H1 (cell line): ENCODE measurements around the gene SLC8A1. TPM values are rescaled to one million over a fixed set of nuclear protein-coding genes. Genes with fewer than 3 reads are reported as not detected.

Experiments
- CTCF ChIA-PET: fragments of 300-600 bp; sonication (Branson Sonifier 250); formaldehyde crosslinking; loops from one replicate; lab custom pipeline; 2021; ENCODE audit not compliant: partially characterized antibody; lab: Charles Lee
- POLR2A ChIA-PET: fragments of 300-600 bp; sonication (Branson Sonifier 250); formaldehyde crosslinking; loops from one replicate; lab custom pipeline; 2021; ENCODE audit warnings: inconsistent platforms; ENCODE audit not compliant: partially characterized antibody; lab: Charles Lee
- DNase-seq, 2 experiments: peaks; one replicate each; pipeline versions ENCODE4 v3.0.0 to v3.0.0-alpha.2; 2010 to 2022; ENCODE audit warnings: low spot score in 2 of 2, low read depth in 1 of 2, mixed read lengths in 1 of 2
- FAIRE-seq: peaks from 2 replicates; lab custom pipeline; 2011; peaks lifted over from hg19 to GRCh38; lab: Jason Lieb, UNC
- H2AFZ ChIP-seq: 2 replicates; pipeline ENCODE4 v1.8.1; 2012; ENCODE audit warnings: low read length, inconsistent platforms
- H2AK5ac ChIP-seq: 2 replicates; pipeline ENCODE4 v1.6.1; 2013; ENCODE audit warnings: low read depth, low read length
- H2BK120ac ChIP-seq: replicated peaks from 2 replicates; pipeline ENCODE3; 2013; ENCODE audit warnings: low read depth, low read length, inconsistent platforms
- H2BK12ac ChIP-seq: 2 replicates; pipeline ENCODE4 v1.6.1; 2013; ENCODE audit warnings: low read depth, low read length
- H2BK15ac ChIP-seq: 2 replicates; pipeline ENCODE4 v1.6.1; 2013; ENCODE audit warnings: low read length
- H2BK20ac ChIP-seq: 2 replicates; pipeline ENCODE4 v1.6.1; 2013; ENCODE audit warnings: low read length
- H2BK5ac ChIP-seq: 2 replicates; pipeline ENCODE4 v1.6.1; 2013; ENCODE audit warnings: low read depth, low read length
- H3K14ac ChIP-seq: 2 replicates; pipeline ENCODE4 v1.6.1; 2013; ENCODE audit warnings: inconsistent platforms; ENCODE audit not compliant: insufficient read length
- H3K18ac ChIP-seq: 2 replicates; pipeline ENCODE4 v1.6.1; 2013; ENCODE audit warnings: low read length; ENCODE audit errors: extremely low read depth
- H3K23ac ChIP-seq: 2 replicates; pipeline ENCODE4 v1.6.1; 2013; ENCODE audit warnings: inconsistent platforms; ENCODE audit not compliant: insufficient read length
- H3K23me2 ChIP-seq: 2 replicates; pipeline ENCODE4 v1.6.1; 2013; ENCODE audit warnings: low read depth, low read length
- H3K27ac ChIP-seq: 2 replicates; pipeline ENCODE4 v1.6.1; 2011; ENCODE audit warnings: low read depth, low read length, inconsistent platforms
- H3K27me3 ChIP-seq, 4 experiments: replicated peaks in 1 of 4; 1 replicate in 1 of 4; 2 replicates in 3 of 4; pipeline versions ENCODE4 v1.6.1 to v1.8.1; 2011 to 2013; ENCODE audit warnings: low read length in 3 of 4, mild to moderate bottlenecking in 3 of 4, inconsistent platforms in 2 of 4, mixed read lengths in 2 of 4, moderate library complexity in 1 of 4; ENCODE audit not compliant: control insufficient read depth in 3 of 4, insufficient read depth in 3 of 4; ENCODE audit errors: extremely low read depth in 1 of 4
- H3K36me3 ChIP-seq, 4 experiments: 2 replicates each; pipeline versions ENCODE4 v1.6.1 to v1.8.1; 2011 to 2013; ENCODE audit warnings: mild to moderate bottlenecking in 4 of 4, low read length in 3 of 4, moderate library complexity in 2 of 4, control low read depth in 1 of 4, inconsistent platforms in 1 of 4; ENCODE audit not compliant: insufficient read depth in 4 of 4, control insufficient read depth in 2 of 4
- H3K4ac ChIP-seq: replicated peaks from 2 replicates; pipeline ENCODE3; 2013; ENCODE audit warnings: low read length, low read depth, mixed read lengths, inconsistent platforms; ENCODE audit not compliant: insufficient read length
- H3K4me1 ChIP-seq, 4 experiments: replicated peaks in 1 of 4; 1 replicate in 1 of 4; 2 replicates in 3 of 4; pipeline versions ENCODE4 v1.6.1 to v1.8.1; 2011 to 2013; ENCODE audit warnings: low read length in 3 of 4, inconsistent platforms in 2 of 4, mixed read lengths in 1 of 4; ENCODE audit not compliant: insufficient read depth in 4 of 4, control insufficient read depth in 3 of 4
- H3K4me2 ChIP-seq, 2 experiments: 2 replicates each; pipeline versions ENCODE4 v1.6.1 to v1.8.1; 2011 to 2013; ENCODE audit warnings: low read depth in 2 of 2, low read length in 2 of 2, control low read depth in 1 of 2, inconsistent platforms in 1 of 2, mild to moderate bottlenecking in 1 of 2; ENCODE audit not compliant: insufficient read depth in 1 of 2
- H3K4me3 ChIP-seq, 4 experiments: fragments of 200-600, 300-600 bp in 1 of 4; sonication (generic), shearing (Covaris generic), sonication (Bioruptor Twin) in 1 of 4; 2 replicates each; pipeline versions ENCODE4 v1.5.1 to v1.8.1; 2011 to 2016; ENCODE audit warnings: low read length in 4 of 4, low read depth in 3 of 4, control low read depth in 2 of 4, inconsistent platforms in 2 of 4, mild to moderate bottlenecking in 2 of 4, mixed read lengths in 1 of 4, moderate library complexity in 1 of 4; ENCODE audit not compliant: insufficient read depth in 2 of 4; ENCODE audit errors: extremely low read depth in 1 of 4
- H3K56ac ChIP-seq: replicated peaks from 2 replicates; pipeline ENCODE3; 2013; ENCODE audit warnings: low read depth, mild to moderate bottlenecking, mixed read lengths, low read length, inconsistent platforms; ENCODE audit not compliant: insufficient read length
- H3K79me1 ChIP-seq: 2 replicates; pipeline ENCODE4 v1.6.1; 2013; ENCODE audit warnings: low read depth, low read length, control low read depth
- H3K79me2 ChIP-seq, 2 experiments: 2 replicates each; pipeline versions ENCODE4 v1.6.1 to v1.8.1; 2012 to 2013; ENCODE audit warnings: low read length in 2 of 2, mild to moderate bottlenecking in 2 of 2, inconsistent platforms in 1 of 2; ENCODE audit not compliant: insufficient read depth in 2 of 2, control insufficient read depth in 1 of 2
- H3K9ac ChIP-seq, 4 experiments: replicated peaks in 1 of 4; 1 replicate in 1 of 4; 2 replicates in 3 of 4; pipeline versions ENCODE4 v1.6.1 to v1.8.1; 2011 to 2013; ENCODE audit warnings: low read depth in 3 of 4, low read length in 3 of 4, control low read depth in 2 of 4, mild to moderate bottlenecking in 2 of 4, moderate library complexity in 2 of 4, inconsistent platforms in 1 of 4; ENCODE audit errors: extremely low read depth in 1 of 4
- H3K9me3 ChIP-seq, 2 experiments: 2 replicates each; pipeline versions ENCODE4 v1.6.1 to v1.8.1; 2012 to 2013; ENCODE audit warnings: mild to moderate bottlenecking in 2 of 2, moderate library complexity in 2 of 2, control low read depth in 1 of 2, inconsistent platforms in 1 of 2, low read depth in 1 of 2, low read length in 1 of 2, mixed read lengths in 1 of 2; ENCODE audit not compliant: insufficient read depth in 2 of 2
- H4K20me1 ChIP-seq, 2 experiments: replicated peaks in 1 of 2; 2 replicates each; pipeline versions ENCODE3 to v1.8.1; 2011 to 2013; ENCODE audit warnings: inconsistent platforms in 2 of 2, low read length in 2 of 2, mild to moderate bottlenecking in 1 of 2; ENCODE audit not compliant: insufficient read depth in 2 of 2, control insufficient read depth in 1 of 2
- H4K5ac ChIP-seq: 2 replicates; pipeline ENCODE4 v1.6.1; 2013; ENCODE audit warnings: low read length, low read depth, mixed read lengths, inconsistent platforms; ENCODE audit not compliant: insufficient read length
- H4K8ac ChIP-seq: 2 replicates; pipeline ENCODE4 v1.8.0; 2013; ENCODE audit warnings: mild to moderate bottlenecking, moderate library complexity, low read length, inconsistent platforms; ENCODE audit not compliant: insufficient read depth; ENCODE audit errors: extremely low read depth
- H4K91ac ChIP-seq: replicated peaks from 2 replicates; pipeline ENCODE3; 2013; ENCODE audit warnings: low read length, mixed read lengths, inconsistent platforms; ENCODE audit not compliant: insufficient read length
- BACH1 ChIP-seq: IDR thresholded peaks from 2 replicates; pipeline ENCODE4 v1.6.1; 2012; ENCODE audit warnings: low read length, improper control_type of control experiment
- CBX8 ChIP-seq: fragments of 300-800, 300-1000 bp; sonication (generic); IDR thresholded peaks from 2 replicates; pipeline ENCODE4 v1.7.1; 2016; ENCODE audit warnings: low read depth, low read length, borderline replicate concordance
- CHD1 ChIP-seq: IDR thresholded peaks from 2 replicates; pipeline ENCODE4 v1.6.1; 2012; ENCODE audit warnings: low read depth, low read length, improper control_type of control experiment
- FOSL1 ChIP-seq: IDR thresholded peaks from 2 replicates; pipeline ENCODE4 v1.6.1; 2011; ENCODE audit warnings: mild to moderate bottlenecking, low read depth, low read length, moderate library complexity; ENCODE audit not compliant: insufficient read depth
- KDM4A ChIP-seq: IDR thresholded peaks from one replicate; pipeline ENCODE4 v1.7.1; 2012; ENCODE audit warnings: low read depth, mild to moderate bottlenecking, moderate library complexity, low read length, inconsistent platforms; ENCODE audit not compliant: severe bottlenecking
- RAD21 ChIP-seq, 2 experiments: IDR thresholded peaks in 1 of 2; conservative IDR thresholded peaks in 1 of 2; 2 replicates each; pipeline ENCODE4 v1.6.1; 2011; ENCODE audit warnings: low read depth in 2 of 2, low read length in 2 of 2, improper control_type of control experiment in 1 of 2, inconsistent platforms in 1 of 2, mild to moderate bottlenecking in 1 of 2, moderate library complexity in 1 of 2
- RFX5 ChIP-seq: IDR thresholded peaks from 2 replicates; pipeline ENCODE4 v1.6.1; 2011; ENCODE audit warnings: low read depth, low read length, improper control_type of control experiment, borderline replicate concordance
- SIN3A ChIP-seq, 2 experiments: IDR thresholded peaks in 1 of 2; conservative IDR thresholded peaks in 1 of 2; 2 replicates each; pipeline ENCODE4 v1.6.1; 2011 to 2012; ENCODE audit warnings: low read length in 2 of 2, improper control_type of control experiment in 1 of 2, low read depth in 1 of 2, mild to moderate bottlenecking in 1 of 2
- SIRT6 ChIP-seq: IDR thresholded peaks from one replicate; pipeline ENCODE4 v1.7.1; 2012; ENCODE audit warnings: low read length, inconsistent platforms
- SIX5 ChIP-seq: IDR thresholded peaks from 2 replicates; pipeline ENCODE4 v1.6.1; 2011; ENCODE audit warnings: mild to moderate bottlenecking, low read depth, low read length
- SP4 ChIP-seq: IDR thresholded peaks from 2 replicates; pipeline ENCODE4 v1.6.1; 2012; ENCODE audit warnings: low read length, inconsistent platforms
- TAF1 ChIP-seq: IDR thresholded peaks from 2 replicates; pipeline ENCODE4 v1.6.1; 2011; ENCODE audit warnings: mild to moderate bottlenecking, low read depth, low read length
- WGBS, 2 experiments: shearing (Covaris generic) in 1 of 2; methylation state at CpG; one replicate each; pipeline versions ENCODE4 v1.1.6 to v1.1.7; 2013 to 2015; ENCODE audit warnings: low lambda C conversion rate in 2 of 2, mixed read lengths in 2 of 2, inconsistent platforms in 1 of 2, low coverage in 1 of 2, missing lambda C conversion rate in 1 of 2; ENCODE audit not compliant: insufficient replicate concordance in 2 of 2, insufficient coverage in 1 of 2, insufficient read length in 1 of 2; ENCODE audit errors: extremely low coverage in 1 of 2, missing lambda C conversion rate in 1 of 2; 5-methylcytosine and 5-hydroxymethylcytosine counted together
- polyA plus RNA-seq, 7 experiments: library from polyadenylated mRNA; depleted of rRNA in 3 of 7; stranded (reverse) in 5 of 7; unstranded in 2 of 7; fragments of >200 nt in 5 of 7; fragments of 200-250 nt in 2 of 7; gene quantifications; 1 replicate in 5 of 7; 2 replicates in 1 of 7; 4 replicates in 1 of 7; pipeline versions ENCODE4 v1.2.1 to v1.2.3, GENCODE V29; 2011 to 2013; ENCODE audit warnings: missing spikeins in 2 of 7, mixed read lengths in 2 of 7
- total RNA-seq: library from RNA; stranded (reverse); fragmentation: NEBNext Ultra II Directional; extraction: Animal tissue kit (Norgen Biotek cat#: 25700); gene quantifications from 2 replicates; pipeline ENCODE4 v1.2.1, GENCODE V29; 2021
- TF ChIP-seq, protein P1 (sequence below): IDR thresholded peaks from 2 replicates; pipeline ENCODE4 v1.6.1; 2012; ENCODE audit warnings: inconsistent platforms
- TF ChIP-seq, protein P2 (sequence below): IDR thresholded peaks from 2 replicates; pipeline ENCODE4 v1.6.1; 2011; ENCODE audit warnings: low read depth, mild to moderate bottlenecking, low read length; ENCODE audit not compliant: insufficient read depth

The SLC8A1 gene
- total and polyA plus RNA-seq, 2 of the 8 experiments (the other 6 are each of a cell fraction or from before 2014, with no cell fraction given), result 0.68 to 3.6 TPM

DNA sequence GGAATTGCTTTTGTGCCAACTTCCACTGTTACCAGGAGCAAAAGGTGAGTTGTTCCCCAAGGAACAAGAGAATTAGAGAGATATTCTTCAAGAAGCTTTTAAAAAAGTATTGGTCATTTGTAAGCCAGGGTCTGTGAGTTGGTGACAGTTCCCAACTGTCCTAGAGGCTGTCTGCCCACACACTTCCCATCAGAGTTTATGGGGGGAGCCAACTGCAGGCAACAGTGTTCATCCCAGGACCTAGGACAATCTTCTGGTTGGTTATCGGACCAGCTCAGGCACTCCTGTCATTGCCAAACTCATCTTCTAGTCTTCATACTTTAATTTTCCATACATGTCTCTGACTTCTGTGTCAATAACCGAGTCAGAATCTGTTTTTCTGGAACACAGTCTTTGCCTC is 47.5 kb upstream of the SLC8A1 start:
- Histone ChIP-seq H3K4ac (no peak overlapping the region), H3K9me3 (no peaks in the 10 kb centered on the region), H3K27ac (no peak overlapping the region), H3K4me3 (no peak overlapping the region), H3K56ac (no peak overlapping the region), H4K20me1 (no peaks in the 10 kb centered on the region), H3K79me1 (no peaks in the 10 kb centered on the region), H2BK20ac (no peak overlapping the region), H4K5ac (no peak overlapping the region), H2BK5ac (no peak overlapping the region), H3K79me2 (no peaks in the 10 kb centered on the region), H2AK5ac (no peak overlapping the region), H2BK12ac (no peak overlapping the region), H4K8ac (no peak overlapping the region), H3K23ac (no peak overlapping the region), H3K4me1 (no peaks in the 10 kb centered on the region), H4K91ac (no peak overlapping the region), H3K18ac (no peak overlapping the region), H3K4me2 (no peak overlapping the region), H3K27me3 (no peaks in the 10 kb centered on the region), H2AFZ (no peak overlapping the region), H2BK15ac (no peak overlapping the region), H3K9ac (no peak overlapping the region), H3K36me3 (no peaks in the 10 kb centered on the region), H2BK120ac (no peak overlapping the region), H3K23me2 (no peaks in the 10 kb centered on the region), H3K14ac (no peak overlapping the region)
- 91% methylated on average over 2 of the region's 2 CpGs; no CpG with 5 or more reads in 1 of the 2 experiments for WGBS, 2 experiments
- ChIA-PET POLR2A (no interaction called here), CTCF (interaction anchor here (0.8 to 1.7 kb wide), 5 partner anchors 10 to 500 kb away, joined by 3 to 5 read pairs (median 4); no protein-coding TSS in a partner anchor)
- DNase-seq, result no peak
- FAIRE-seq, result no peak
- no peak for TF ChIP-seq SIRT6
- no peak for TF ChIP-seq FOSL1
- TF ChIP-seq RFX5, result no peak
- TF ChIP-seq, protein P1, sequence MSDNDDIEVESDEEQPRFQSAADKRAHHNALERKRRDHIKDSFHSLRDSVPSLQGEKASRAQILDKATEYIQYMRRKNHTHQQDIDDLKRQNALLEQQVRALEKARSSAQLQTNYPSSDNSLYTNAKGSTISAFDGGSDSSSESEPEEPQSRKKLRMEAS, result no peak
- no peak for TF ChIP-seq SIX5
- no peak for TF ChIP-seq RAD21 (IDR thresholded peaks at IDR 0.05 in 1 of 2, conservative IDR thresholded peaks at IDR 0.05 in 1 of 2; ENCODE audit: low read depth in 2 of 2, low read length in 2 of 2)
- TF ChIP-seq KDM4A, result no peak
- TF ChIP-seq BACH1, result no peak
- TF ChIP-seq SP4, result no peak
- no peak for TF ChIP-seq CHD1
- TF ChIP-seq TAF1, result no peak
- no peak for TF ChIP-seq SIN3A (conservative IDR thresholded peaks at IDR 0.05 in 1 of 2, IDR thresholded peaks at IDR 0.05 in 1 of 2; ENCODE audit: low read depth in 1 of 2, low read length in 2 of 2)
- TF ChIP-seq, protein P2, sequence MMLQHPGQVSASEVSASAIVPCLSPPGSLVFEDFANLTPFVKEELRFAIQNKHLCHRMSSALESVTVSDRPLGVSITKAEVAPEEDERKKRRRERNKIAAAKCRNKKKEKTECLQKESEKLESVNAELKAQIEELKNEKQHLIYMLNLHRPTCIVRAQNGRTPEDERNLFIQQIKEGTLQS, result no peak
- no peak for TF ChIP-seq CBX8
